HepG2 (cell line): ENCODE measurements around the gene MEIOB. TPM values are rescaled to one million over a fixed set of nuclear protein-coding genes. Genes with fewer than 3 reads are reported as not detected.

Source experiments
- CERS6 ChIP-seq: sonication (generic); formaldehyde crosslinking; IDR thresholded peaks from 2 replicates; pipeline ENCODE4 v1.5.0; 2020; ENCODE audit warnings: missing genetic modification reagents
- HMGXB4 ChIP-seq, 2 experiments: sonication (generic) in 1 of 2; formaldehyde crosslinking in 1 of 2; IDR thresholded peaks; 2 replicates each; pipeline versions ENCODE4 v1.4.0 to v1.6.1; 2018 to 2020; ENCODE audit warnings: missing genetic modification reagents in 2 of 2, borderline replicate concordance in 1 of 2, low read depth in 1 of 2, mild to moderate bottlenecking in 1 of 2, missing biosample characterization in 1 of 2
- HNRNPH1 ChIP-seq: fragments of 200-400 bp; formaldehyde crosslinking; optimal IDR thresholded peaks from 2 replicates; pipeline ENCODE3; 2017; ENCODE audit warnings: mild to moderate bottlenecking, low read depth, low read length
- MXD1 ChIP-seq: sonication (generic); formaldehyde crosslinking; IDR thresholded peaks from 2 replicates; pipeline ENCODE4 v1.4.0; 2020; ENCODE audit warnings: mild to moderate bottlenecking, missing genetic modification reagents
- NFE2L1 ChIP-seq: sonication (generic); formaldehyde crosslinking; IDR thresholded peaks from 2 replicates; pipeline ENCODE4 v1.4.0; 2020; ENCODE audit warnings: missing genetic modification reagents, mild to moderate bottlenecking, borderline replicate concordance
- RFX5 ChIP-seq: IDR thresholded peaks from 2 replicates; pipeline ENCODE4 v1.6.1; 2011; ENCODE audit warnings: low read depth, low read length, improper control_type of control experiment
- SP2 ChIP-seq: sonication (generic); formaldehyde crosslinking; IDR thresholded peaks from 2 replicates; pipeline ENCODE4 v1.5.1; 2020; ENCODE audit warnings: mild to moderate bottlenecking, missing genetic modification reagents
- THAP7 ChIP-seq: sonication (generic); formaldehyde crosslinking; IDR thresholded peaks from 2 replicates; pipeline ENCODE4 v1.8.1; 2023; ENCODE audit warnings: mild to moderate bottlenecking, missing genetic modification reagents
- ZBED4 ChIP-seq: sonication (generic); formaldehyde crosslinking; IDR thresholded peaks from 2 replicates; pipeline ENCODE4 v1.4.0; 2020; ENCODE audit warnings: missing genetic modification reagents, borderline replicate concordance
- ZNF281 ChIP-seq: sonication (generic); formaldehyde crosslinking; IDR thresholded peaks from 2 replicates; pipeline ENCODE4 v1.4.0; 2020; ENCODE audit warnings: missing genetic modification reagents, borderline replicate concordance
- ZNF441 ChIP-seq: sonication (generic); formaldehyde crosslinking; IDR thresholded peaks from 2 replicates; pipeline ENCODE4 v1.7.0; 2021; ENCODE audit warnings: missing genetic modification reagents, borderline replicate concordance
- ZXDC ChIP-seq: sonication (generic); formaldehyde crosslinking; IDR thresholded peaks from 2 replicates; pipeline ENCODE4 v1.5.0; 2020; ENCODE audit warnings: mild to moderate bottlenecking, missing genetic modification reagents
- polyA plus RNA-seq, 8 experiments: library from polyadenylated mRNA; depleted of rRNA in 3 of 8; stranded (reverse) in 7 of 8; unstranded in 1 of 8; fragments of >200 nt; fragmentation: Illumina TruSeq in 4 of 8; extraction: Trizol in 4 of 8; gene quantifications; 2 replicates each; pipeline versions ENCODE4 v1.2.1 to v1.2.3, GENCODE V29; 2011 to 2016; ENCODE audit warnings: low read depth in 4 of 8, missing spikeins in 1 of 8, mixed read lengths in 1 of 8; ENCODE audit not compliant: insufficient read depth in 1 of 8
- total RNA-seq, 5 experiments: library from RNA; depleted of rRNA; stranded (reverse); fragments of >200 nt; fragmentation: Illumina TruSeq; extraction: Trizol; gene quantifications; 2 replicates each; pipeline ENCODE4 v1.2.3, GENCODE V29; 2016; ENCODE audit warnings: low read depth in 1 of 5

Gene MEIOB
- total and polyA plus RNA-seq, 2 of the 13 experiments (the other 11 are each of a cell fraction or from before 2014, with no cell fraction given): 0.17 TPM; not detected in 1

GRCh38 chr16:1828645-1829410 lies 43.1 kb downstream of the MEIOB start (continued):
- TF ChIP-seq ZXDC (no peak), THAP7 (CRISPR knock-in tag) (peak; percentile 49; the same call in 1 of the 2 replicates), ZNF281 (CRISPR knock-in tag) (no peak), SP2 (CRISPR knock-in tag) (no peak), HMGXB4 (CRISPR knock-in tag; IDR thresholded peaks at IDR 0.05; ENCODE audit: borderline replicate concordance in 1 of 2, low read depth in 1 of 2) (peak; percentile 24 to 68; a peak in 2 of 4 replicates), ZNF441 (CRISPR knock-in tag) (no peak), ZBED4 (CRISPR knock-in tag) (no peak), CERS6 (no peak), MXD1 (CRISPR knock-in tag) (no peak), NFE2L1 (CRISPR knock-in tag) (no peak), RFX5 (no peak), HNRNPH1 (no peak)
